K562 (cell line): Measurements from ENCODE around the gene FAM50A. TPM values are rescaled to one million over a fixed set of nuclear protein-coding genes. Genes with fewer than 3 reads are reported as not detected.
A peak's percentile ranks its signal among the peaks of the same experiment; 100 is the strongest.

ENCODE experiments used
- ELF1 ChIP-seq: fragments of 200-800 bp; sonication (Bioruptor generic); IDR thresholded peaks from 2 replicates; pipeline ENCODE4 v1.6.1; 2016; ENCODE audit warnings: missing genetic modification characterization, missing compliant biosample characterization
- EP400 ChIP-seq: fragments of 450-650 bp; IDR thresholded peaks from 2 replicates; pipeline ENCODE4 v1.6.1; 2017; ENCODE audit warnings: antibody characterized with exemption, mild to moderate bottlenecking, moderate library complexity
- FOXP1 ChIP-seq: sonication (generic); formaldehyde crosslinking; IDR thresholded peaks from 2 replicates; pipeline ENCODE4 v1.8.0; 2022; ENCODE audit warnings: mild to moderate bottlenecking, missing genetic modification reagents
- HCFC1 ChIP-seq: IDR thresholded peaks from 2 replicates; pipeline ENCODE4 v1.6.1; 2012; ENCODE audit warnings: low read depth, low read length, improper control_type of control experiment
- MXD1 ChIP-seq: fragments of 250-450 bp; sonication (Bioruptor Pico); IDR thresholded peaks from 2 replicates; pipeline ENCODE4 v1.8.0; 2021; ENCODE audit warnings: borderline replicate concordance, mild to moderate bottlenecking, moderate library complexity; ENCODE audit not compliant: poor library complexity, severe bottlenecking
- NCOA2 ChIP-seq, 2 experiments: fragments of 450-650 bp; IDR thresholded peaks; 2 replicates each; pipeline ENCODE4 v1.6.1; 2018; ENCODE audit warnings: mild to moderate bottlenecking in 2 of 2, moderate library complexity in 1 of 2; ENCODE audit not compliant: partially characterized antibody in 2 of 2
- NFRKB ChIP-seq: fragments of 450-650 bp; IDR thresholded peaks from 2 replicates; pipeline ENCODE4 v1.6.1; 2016; ENCODE audit warnings: low read depth
- NFYB ChIP-seq: IDR thresholded peaks from 2 replicates; pipeline ENCODE4 v1.6.1; 2011; ENCODE audit warnings: mild to moderate bottlenecking, moderate library complexity; ENCODE audit not compliant: insufficient read length; ENCODE audit errors: extremely low read depth
- PHF8 ChIP-seq: fragments of 200-600 bp; sonication (generic); IDR thresholded peaks from 2 replicates; pipeline ENCODE4 v1.6.1; 2012; ENCODE audit warnings: mixed run types, mild to moderate bottlenecking, inconsistent platforms, low read length, moderate library complexity, borderline replicate concordance
- RAD21 ChIP-seq, 2 experiments: fragments of 250-450 bp in 1 of 2; fragments of 450-650 bp in 1 of 2; sonication (Bioruptor Pico) in 1 of 2; formaldehyde crosslinking in 1 of 2; IDR thresholded peaks in 1 of 2; conservative IDR thresholded peaks in 1 of 2; 2 replicates each; pipeline versions ENCODE4 v1.4.0 to v1.8.0; 2020 to 2022; ENCODE audit warnings: mild to moderate bottlenecking in 2 of 2, moderate library complexity in 1 of 2
- RAD51 ChIP-seq: fragments of 450-650 bp; IDR thresholded peaks from 2 replicates; pipeline ENCODE4 v1.7.1; 2016; ENCODE audit warnings: low read depth, mild to moderate bottlenecking, borderline replicate concordance
- RB1 ChIP-seq: fragments of 450-650 bp; IDR thresholded peaks from 2 replicates; pipeline ENCODE4 v1.6.1; 2017; ENCODE audit warnings: low read depth, mild to moderate bottlenecking
- SNRNP70 ChIP-seq: fragments of 200-400 bp; formaldehyde crosslinking; optimal IDR thresholded peaks from 2 replicates; pipeline ENCODE3; 2017; ENCODE audit warnings: low read depth, low read length
- SP1 ChIP-seq: sonication (generic); formaldehyde crosslinking; IDR thresholded peaks from 2 replicates; pipeline ENCODE4 v1.8.1; 2022; ENCODE audit warnings: mild to moderate bottlenecking, missing genetic modification reagents
- polyA plus RNA-seq, 8 experiments: library from polyadenylated mRNA; depleted of rRNA in 4 of 8; stranded (reverse) in 5 of 8; unstranded in 3 of 8; fragments of >200 nt; fragmentation: Nextera tagmentation in 2 of 8; fragmentation: Illumina TruSeq in 1 of 8; extraction: Ambion mirVana in 2 of 8; extraction: Trizol in 1 of 8; gene quantifications; 2 replicates each; pipeline versions ENCODE4 v1.2.1 to v1.2.3, GENCODE V29; 2011 to 2014; ENCODE audit warnings: inconsistent platforms in 1 of 8, missing spikeins in 1 of 8
- total RNA-seq, 7 experiments: library from RNA; depleted of rRNA in 6 of 7; stranded (reverse); fragments of >200 nt in 6 of 7; fragmentation: Illumina TruSeq in 2 of 7; extraction: Trizol in 2 of 7; gene quantifications; 2 replicates each; pipeline versions ENCODE4 v1.2.1 to v1.2.3, GENCODE V29; 2011 to 2021; ENCODE audit warnings: low replicate concordance in 1 of 7
- TF ChIP-seq, protein P1 (sequence below): fragments of 250-450 bp; sonication (Bioruptor Pico); IDR thresholded peaks from 2 replicates; pipeline ENCODE4 v1.4.0; 2020; ENCODE audit warnings: mild to moderate bottlenecking
- TF ChIP-seq, protein P2 (sequence below): fragments of 450-650 bp; formaldehyde crosslinking; IDR thresholded peaks from 2 replicates; pipeline ENCODE4 v1.4.0; 2020; ENCODE audit warnings: mild to moderate bottlenecking, moderate library complexity
- TF ChIP-seq, protein P3 (sequence below): sonication (generic); formaldehyde crosslinking; IDR thresholded peaks from 2 replicates; pipeline ENCODE4 v1.9.0; 2022; ENCODE audit warnings: mild to moderate bottlenecking, missing genetic modification reagents
- TF ChIP-seq, protein P4 (sequence below): fragments of 450-650 bp; formaldehyde crosslinking; IDR thresholded peaks from 2 replicates; pipeline ENCODE4 v1.4.0; 2020; ENCODE audit warnings: mild to moderate bottlenecking, moderate library complexity

The FAM50A gene
- total and polyA plus RNA-seq, 9 of the 15 experiments (the other 6 are each of a cell fraction or from before 2014, with no cell fraction given): 4.4 to 114 (median 67.3) TPM

- TF ChIP-seq EP400 (peak; percentile 94), SNRNP70 (peak; percentile 77), PHF8 (no peak; the same call in 1 of the 2 replicates), NCOA2 (IDR thresholded peaks at IDR 0.05; ENCODE audit: partially characterized antibody in 2 of 2) (no peak), RAD51 (peak; percentile 61), NFYB (no peak), SP1 (peak; percentile 16; the same call in 1 of the 2 replicates), NFRKB (0 out of 2 replicates have a peak, but pooled peaks have one; percentile 9), MXD1 (CRISPR knock-in tag) (peak; percentile 34), RAD21 (CRISPR knock-in tag; conservative IDR thresholded peaks at IDR 0.05 in 1 of 2, IDR thresholded peaks at IDR 0.05 in 1 of 2) (peak; percentile 51 to 66), HCFC1 (peak; percentile 25; the same call in 1 of the 2 replicates), RB1 (0 out of 2 replicates have a peak, but pooled peaks have one; percentile 7), ELF1 (tag) (peak; percentile 71), FOXP1 (CRISPR knock-in tag) (peak; percentile 15; the same call in 1 of the 2 replicates)
- TF ChIP-seq, protein P1, sequence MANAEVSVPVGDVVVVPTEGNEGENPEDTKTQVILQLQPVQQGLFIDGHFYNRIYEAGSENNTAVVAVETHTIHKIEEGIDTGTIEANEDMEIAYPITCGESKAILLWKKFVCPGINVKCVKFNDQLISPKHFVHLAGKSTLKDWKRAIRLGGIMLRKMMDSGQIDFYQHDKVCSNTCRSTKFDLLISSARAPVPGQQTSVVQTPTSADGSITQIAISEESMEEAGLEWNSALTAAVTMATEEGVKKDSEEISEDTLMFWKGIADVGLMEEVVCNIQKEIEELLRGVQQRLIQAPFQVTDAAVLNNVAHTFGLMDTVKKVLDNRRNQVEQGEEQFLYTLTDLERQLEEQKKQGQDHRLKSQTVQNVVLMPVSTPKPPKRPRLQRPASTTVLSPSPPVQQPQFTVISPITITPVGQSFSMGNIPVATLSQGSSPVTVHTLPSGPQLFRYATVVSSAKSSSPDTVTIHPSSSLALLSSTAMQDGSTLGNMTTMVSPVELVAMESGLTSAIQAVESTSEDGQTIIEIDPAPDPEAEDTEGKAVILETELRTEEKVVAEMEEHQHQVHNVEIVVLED (CRISPR knock-in tag): peak; percentile 81
- TF ChIP-seq, protein P2, sequence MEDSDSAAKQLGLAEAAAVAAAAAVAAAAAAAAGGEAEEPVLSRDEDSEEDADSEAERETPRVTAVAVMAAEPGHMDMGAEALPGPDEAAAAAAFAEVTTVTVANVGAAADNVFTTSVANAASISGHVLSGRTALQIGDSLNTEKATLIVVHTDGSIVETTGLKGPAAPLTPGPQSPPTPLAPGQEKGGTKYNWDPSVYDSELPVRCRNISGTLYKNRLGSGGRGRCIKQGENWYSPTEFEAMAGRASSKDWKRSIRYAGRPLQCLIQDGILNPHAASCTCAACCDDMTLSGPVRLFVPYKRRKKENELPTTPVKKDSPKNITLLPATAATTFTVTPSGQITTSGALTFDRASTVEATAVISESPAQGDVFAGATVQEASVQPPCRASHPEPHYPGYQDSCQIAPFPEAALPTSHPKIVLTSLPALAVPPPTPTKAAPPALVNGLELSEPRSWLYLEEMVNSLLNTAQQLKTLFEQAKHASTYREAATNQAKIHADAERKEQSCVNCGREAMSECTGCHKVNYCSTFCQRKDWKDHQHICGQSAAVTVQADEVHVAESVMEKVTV: peak; percentile 43
- TF ChIP-seq, protein P3, sequence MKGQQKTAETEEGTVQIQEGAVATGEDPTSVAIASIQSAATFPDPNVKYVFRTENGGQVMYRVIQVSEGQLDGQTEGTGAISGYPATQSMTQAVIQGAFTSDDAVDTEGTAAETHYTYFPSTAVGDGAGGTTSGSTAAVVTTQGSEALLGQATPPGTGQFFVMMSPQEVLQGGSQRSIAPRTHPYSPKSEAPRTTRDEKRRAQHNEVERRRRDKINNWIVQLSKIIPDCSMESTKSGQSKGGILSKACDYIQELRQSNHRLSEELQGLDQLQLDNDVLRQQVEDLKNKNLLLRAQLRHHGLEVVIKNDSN (CRISPR knock-in tag): peak; percentile 73
- TF ChIP-seq, protein P4, sequence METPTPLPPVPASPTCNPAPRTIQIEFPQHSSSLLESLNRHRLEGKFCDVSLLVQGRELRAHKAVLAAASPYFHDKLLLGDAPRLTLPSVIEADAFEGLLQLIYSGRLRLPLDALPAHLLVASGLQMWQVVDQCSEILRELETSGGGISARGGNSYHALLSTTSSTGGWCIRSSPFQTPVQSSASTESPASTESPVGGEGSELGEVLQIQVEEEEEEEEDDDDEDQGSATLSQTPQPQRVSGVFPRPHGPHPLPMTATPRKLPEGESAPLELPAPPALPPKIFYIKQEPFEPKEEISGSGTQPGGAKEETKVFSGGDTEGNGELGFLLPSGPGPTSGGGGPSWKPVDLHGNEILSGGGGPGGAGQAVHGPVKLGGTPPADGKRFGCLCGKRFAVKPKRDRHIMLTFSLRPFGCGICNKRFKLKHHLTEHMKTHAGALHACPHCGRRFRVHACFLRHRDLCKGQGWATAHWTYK: 0 out of 2 replicates have a peak, but pooled peaks have one; percentile 36
Measured at GRCh38 chrX:154398668-154399526, 45.0 kb upstream of the FAM50A start (continued).
